GM03348 (cell line): Measurements from ENCODE around the gene COX19.
A peak's percentile ranks its signal among the peaks of the same experiment; 100 is the strongest.
"Not testable (repeated sequence)": the region's sequence is repeated elsewhere in the genome, so short reads cannot be mapped to it uniquely, and the experiment has no call there.

Experiments used
- DNase-seq: peaks from one replicate; pipeline ENCODE4 v3.0.0; 2012; ENCODE audit warnings: low spot score

Gene COX19

DNA sequence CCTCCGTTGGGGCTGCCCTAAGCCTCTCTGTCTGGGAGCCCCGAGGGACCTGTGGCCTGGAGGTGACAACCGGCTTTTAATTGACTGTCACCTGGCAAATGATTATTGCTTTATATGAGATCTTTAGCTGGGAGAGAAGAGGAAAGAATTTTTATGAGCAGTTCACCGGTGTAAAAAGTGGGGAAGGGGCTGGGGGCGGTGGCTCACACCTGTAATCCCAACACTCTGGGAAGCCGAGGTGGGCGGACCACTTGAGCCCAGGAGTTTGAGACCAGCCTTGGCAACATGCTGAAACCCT, 2.6 kb upstream of the COX19 start:
- no peak for DNase-seq

DNA sequence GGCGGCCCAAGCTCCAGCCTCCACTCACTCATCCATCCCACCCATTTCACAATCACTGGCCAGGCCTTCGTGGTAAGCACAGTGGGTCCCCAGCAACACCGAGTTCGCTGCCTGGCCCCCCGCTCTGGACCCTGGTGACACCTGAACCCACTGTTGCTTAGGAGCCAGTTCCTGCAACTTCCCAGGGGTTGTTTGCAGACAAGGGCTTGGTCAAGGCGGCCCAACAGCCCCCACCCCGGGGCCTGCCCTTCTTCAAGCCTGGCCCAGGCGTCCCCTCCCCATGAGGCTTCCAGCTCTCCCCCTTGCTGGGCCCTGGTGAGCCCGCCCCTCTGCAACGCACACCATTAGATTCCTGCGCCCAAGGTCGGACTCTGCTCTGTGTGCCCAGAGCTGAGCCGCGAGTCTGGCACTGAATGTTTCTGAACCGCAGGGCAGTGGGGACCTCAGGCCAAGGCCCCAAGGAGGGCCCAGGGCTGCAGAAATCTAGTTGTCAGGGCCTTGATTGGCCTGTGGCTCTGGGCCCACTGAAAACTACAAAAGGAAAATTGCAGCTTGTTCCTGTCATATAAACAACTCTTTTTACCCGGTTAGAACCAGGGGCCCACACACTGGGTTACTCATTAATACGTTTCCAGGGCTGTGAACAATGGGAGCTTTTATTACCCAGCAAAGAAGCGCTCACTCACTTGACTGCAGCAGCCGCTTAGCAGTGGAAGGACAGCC, 2.1 kb upstream of the COX19 start:
- no peak for DNase-seq

DNA sequence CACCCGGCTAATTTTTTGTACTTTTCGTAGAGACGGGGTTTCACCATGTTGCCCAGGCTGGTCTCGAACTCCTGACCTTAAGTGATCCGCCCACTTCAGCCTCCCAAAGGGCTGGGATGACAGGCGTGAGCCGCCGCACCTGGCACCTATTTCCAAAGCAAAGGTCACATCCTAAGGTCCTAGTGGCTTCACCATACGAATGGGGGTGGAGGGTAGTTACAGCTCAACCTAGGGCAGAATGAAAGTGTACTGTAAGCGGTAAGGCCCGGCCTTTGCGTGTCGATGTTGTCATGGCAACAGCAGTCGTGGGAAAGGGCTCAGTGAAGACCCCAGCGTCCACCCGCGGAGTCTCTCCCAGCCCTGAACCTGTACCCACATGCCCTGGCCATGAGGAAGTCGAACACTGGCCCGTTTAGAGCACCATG, 1.6 kb upstream of the COX19 start:
- DNase-seq: no peak

DNA sequence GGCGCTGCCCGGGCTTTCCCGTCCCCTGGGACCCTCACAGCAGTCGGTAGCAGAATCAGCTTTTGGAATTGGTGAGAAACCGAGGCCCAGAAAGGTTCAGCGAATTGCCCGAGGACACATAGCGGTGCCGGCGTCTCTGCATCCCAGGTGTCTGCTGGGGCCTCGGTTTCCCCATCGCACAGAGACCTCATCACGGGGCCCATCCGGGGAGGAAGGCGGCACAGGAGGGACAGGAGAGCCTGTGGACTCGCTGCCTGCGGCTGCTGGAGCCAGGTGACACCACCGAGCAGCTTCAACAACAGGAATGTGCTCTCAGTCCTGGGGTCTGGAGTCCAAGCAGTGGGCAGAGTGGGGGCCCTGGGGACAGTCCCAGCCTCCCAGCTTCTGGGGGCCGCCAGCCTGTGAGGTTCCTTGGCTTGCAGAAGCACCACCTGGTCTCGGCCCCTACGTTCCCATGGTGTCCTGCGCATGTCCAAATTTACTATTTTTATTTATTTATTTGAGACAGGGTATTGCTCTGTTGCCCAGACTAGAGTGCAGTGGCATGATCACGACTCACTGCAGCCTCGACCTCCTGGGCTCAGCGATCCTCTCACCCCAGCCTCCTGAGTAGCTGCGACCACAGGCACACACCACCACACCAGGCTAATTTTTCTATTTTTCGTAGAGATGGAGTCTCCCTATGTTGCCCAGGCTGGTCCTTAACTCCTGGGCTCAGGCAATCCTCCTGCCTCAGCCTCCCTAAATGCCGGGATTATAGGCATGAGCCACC, 539 bp upstream of the COX19 start:
- DNase-seq: no peak

DNA sequence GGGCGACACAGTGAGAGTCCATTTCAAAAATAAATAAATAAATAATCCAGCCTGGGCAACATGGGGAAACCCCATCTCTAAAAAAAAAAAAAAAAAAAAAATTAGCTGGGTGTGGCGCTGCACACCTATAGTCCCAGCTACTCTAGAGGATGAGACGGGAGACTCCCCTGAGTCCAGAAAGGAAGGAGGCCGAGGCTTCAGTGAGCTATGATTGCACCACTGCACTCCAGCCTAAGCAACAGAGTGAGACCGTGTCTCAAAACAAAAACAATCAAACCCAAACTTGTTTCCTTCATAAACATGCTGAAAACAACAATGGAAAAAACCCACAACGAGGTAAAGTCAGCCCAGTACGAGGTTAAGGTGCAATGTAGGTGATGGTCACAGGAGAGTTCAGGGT, 1.2 kb downstream of the COX19 start:
- DNase-seq: no peak

DNA sequence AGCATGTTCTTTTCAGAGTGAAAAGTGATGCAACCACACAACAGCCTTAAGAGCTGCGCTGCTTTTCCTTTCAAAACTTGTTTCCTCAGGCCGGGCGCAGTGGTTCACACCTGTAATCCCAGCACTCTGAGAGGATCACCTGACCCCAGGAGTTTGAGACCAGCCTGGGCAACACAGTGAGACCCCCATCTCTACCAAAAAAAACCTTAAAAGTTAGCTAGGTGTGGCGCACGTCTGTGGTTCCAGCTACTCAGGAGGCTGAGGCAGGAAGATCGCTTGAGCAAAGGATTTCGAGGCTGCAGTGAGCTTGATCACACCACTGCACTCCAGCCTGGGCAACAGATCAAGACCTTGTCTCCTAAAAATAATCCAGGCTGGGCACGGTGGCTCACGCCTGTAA, 2.0 kb downstream of the COX19 start:
- DNase-seq: no peak

DNA sequence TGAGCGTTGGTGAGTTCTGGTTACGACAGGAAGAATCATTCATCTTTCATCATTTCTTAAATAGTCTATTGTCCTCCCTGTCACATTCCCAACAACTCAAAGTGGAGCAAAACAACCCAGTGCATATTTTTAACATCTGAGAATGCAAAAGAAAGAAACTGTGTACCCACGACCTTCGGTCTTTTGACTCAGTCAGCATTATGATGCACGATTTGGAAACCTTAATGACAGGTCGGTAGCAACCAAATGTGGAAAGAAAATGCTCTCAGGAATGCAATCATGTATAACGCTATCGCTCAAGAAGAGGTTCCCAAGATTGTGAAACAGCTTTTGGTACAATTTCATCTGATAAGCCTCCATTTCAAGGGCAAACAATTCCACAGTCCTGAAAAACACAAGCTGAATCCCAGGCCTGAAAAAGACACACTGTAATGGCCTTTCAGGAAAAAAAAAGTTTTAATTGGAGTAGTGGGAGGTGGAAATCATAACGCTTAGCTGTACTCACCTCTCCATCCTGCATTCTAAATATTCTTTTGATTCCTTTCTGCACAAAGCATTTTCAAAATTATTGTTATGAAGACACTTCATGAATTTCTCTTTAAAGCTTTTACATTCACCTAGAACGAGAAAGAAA, 2.6 kb downstream of the COX19 start:
- no peak for DNase-seq

DNA sequence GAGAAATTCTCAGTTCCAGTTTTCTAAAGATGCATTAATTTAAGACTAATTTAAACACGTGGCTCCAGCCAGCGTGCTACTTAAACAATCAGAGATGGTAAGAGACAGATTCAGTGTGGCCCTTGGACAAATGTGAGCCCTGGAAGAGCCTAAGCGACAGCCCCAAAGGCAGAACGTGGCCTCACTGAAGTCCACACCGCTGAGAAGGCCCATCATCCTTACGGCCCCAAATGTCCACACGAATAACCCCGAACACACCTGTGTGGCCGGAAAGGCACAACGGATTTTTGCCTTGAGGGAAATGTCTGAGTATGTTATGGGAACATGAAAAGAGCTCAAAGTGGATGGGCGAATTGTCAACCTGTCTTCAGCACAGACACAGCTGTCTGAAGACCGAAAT, 3.2 kb downstream of the COX19 start:
- DNase-seq: no peak

DNA sequence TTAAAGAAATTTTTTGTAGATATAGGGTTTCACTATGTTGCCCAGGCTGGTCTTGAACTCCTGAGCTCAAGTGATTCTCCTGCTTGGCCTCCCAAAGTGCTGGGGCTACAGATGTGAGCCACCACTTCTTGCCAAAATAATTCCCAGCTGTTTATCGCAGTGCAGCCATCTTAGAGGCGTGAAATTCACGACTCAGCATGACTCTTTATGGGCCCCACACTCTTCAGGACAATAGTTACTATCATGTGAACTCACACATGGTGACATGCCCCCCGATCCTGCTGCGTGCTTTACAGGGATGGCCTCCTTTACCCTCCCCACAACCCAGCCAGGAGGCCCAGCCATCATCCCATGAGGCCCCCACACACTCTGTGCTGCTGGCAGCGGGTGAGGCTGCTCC, 4.6 kb downstream of the COX19 start:
- no peak for DNase-seq

DNA sequence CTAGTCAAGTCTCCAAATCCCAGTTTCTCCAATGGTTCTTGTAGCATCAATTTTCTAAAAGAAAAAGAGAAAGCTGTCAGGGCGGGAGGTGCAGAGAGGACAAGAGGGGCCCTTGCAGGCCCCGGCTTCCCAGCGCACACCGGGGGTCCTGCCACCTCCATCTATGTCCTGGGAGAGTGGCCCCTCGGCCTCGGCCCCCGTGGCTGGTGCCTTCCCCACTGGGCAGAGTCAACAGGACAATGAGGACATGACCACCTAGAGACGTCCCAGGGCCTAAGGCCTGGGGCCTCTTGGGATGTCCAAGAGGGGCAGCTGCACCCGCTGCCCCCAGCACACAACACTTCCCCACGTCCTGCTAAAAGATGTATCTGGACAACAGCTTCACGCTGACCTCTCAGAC, 5.9 kb downstream of the COX19 start:
- no peak for DNase-seq

DNA sequence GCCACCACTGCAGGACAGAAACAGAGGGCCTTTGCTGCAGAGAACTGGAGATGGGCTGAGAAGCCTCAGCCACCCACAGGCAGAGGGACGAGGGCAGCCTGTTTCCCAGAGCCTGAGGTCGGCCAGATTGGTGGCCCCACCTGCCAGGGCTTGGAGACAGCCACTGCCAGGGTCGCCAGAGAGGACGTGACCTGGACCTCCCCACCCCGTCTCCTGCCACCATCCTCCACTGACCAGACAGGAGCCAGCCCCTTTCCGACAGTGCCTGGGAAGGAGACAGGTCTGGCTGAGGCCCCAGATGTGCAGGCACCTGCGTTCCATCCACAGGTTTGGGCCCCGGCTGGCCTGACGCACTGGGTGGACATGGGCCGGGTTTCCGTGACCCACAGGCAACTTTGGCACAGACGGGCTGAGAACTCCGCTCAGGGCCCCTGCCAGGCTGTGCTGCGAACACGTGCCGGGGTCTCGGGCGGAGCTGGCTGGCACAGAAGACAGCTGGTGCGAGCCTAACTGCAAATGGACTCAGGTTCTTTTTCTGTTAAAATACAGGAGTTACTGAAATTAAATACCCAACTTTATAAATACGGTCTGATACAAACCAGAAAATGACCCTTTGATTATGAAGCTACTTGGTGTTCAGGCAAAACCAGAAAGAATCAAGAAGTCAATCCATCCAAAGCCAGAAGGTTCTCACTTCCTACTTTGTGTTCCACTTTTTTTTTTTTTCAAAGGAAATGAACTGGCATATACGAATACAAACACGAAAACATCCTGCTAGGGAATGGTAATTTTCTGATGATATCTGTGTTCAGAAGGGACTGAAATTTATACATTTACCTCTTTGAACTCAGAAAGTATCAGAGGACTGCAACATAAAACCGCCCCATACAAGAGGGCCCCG, 6.9 kb downstream of the COX19 start:
- DNase-seq: no peak

DNA sequence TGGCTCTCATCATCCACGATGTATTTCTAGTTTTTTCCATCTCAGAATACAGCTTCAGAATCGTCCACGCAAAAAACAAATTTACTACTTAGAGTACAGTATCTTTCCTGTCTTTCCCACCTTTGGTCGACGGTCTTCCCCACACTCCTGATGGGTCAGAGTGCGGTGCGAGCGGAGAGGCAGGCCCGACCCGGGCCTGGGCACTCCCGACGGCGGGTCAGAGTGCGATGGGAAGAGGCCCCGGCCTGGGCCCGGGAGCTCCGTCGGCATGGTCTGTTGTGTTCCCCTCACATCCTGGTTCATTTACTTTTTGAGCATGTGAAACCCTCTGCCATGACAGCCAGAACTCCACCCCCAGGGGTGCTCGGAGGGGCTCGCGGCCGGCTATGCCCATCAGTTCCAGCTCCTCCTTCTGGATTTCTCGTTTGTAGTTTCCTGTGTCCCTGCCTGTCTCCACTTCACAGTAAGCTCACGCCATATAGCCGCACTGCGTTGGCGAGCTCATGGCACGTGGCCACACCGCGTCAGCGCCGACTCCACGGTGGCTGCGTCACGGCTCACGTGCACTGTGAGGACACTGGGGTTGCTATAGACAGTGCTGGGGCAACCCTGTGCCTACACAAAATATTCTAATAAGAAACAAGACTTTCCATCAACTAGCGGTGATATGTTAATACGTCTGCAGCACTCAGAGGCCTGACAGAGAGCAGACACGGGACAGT, 7.8 kb downstream of the COX19 start:
- no peak for DNase-seq

DNA sequence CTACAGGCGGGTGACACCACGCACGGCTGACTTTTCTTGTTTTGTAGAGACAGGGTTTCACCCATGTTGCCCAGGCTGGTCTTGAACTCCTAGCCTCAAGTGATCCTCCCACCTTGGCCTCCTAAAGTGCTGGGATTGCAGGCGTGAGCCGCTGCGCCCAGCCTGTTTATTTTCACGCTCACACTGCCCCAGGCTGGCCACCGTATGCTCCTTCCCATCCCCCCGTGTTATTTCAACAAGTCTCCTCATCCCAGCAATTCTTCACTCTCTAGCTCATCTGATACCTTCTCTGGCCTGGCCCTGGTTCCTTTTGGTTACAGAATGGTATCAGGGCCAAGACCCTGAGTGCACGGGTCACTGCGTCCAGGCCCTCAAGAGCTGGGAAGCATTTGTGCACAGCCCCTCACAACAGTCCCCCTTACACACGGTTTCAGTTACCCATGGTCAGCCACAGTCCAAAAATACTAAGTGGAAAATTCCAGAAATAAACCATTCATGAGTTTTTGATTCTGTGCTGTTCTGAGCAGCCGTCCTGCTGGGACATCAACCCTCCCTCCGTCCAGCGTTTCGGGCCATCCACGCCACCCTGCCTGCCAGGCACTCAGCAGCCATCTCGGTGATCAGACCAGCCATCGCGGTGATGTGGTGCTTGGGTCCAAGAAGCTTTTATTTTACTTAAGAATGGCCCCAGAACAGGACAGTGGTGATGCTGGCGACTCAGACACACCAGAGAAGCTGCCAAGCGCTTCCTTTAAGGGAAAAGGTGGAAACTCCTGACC, 8.9 kb downstream of the COX19 start:
- no peak for DNase-seq

DNA sequence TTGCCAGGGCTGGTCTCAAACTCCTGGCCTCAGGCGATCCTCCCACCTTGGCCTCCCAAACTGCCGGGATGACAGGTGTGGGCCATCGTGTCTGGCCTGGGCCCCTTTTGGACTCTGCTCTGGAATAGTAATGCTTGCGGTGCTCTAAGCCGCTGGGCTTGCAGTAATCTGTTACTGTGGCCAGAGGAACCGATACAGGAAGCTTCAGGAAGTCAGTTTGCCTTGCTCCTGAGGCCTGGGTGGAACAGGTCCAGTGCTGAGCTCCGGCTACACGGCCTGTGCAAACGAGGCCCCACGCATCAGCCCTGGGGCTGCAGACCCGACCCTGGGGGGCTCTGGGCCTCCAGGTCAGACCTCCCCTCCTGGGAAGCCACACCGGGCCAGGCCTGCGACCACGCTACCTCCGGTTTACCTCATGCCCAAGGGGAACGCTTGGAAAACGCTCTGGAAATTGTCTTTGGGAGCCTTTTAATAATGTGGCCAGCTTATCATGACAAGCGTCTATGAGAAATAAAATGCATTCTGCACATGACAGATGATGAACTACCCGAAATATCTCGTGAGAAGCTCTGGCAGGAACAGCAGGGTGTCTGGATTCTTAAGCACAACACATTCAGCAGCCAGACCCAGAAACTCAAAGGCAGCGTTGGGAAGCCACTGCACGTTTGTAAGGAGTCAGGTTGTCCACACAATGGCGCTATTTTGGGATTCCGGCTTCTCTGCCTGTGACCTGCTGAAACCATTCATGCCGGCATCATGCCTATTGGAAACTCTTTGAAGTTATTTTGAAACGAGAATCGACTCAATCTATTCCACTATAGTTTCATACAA, 10.7 kb downstream of the COX19 start:
- peak; percentile 70 for DNase-seq

DNA sequence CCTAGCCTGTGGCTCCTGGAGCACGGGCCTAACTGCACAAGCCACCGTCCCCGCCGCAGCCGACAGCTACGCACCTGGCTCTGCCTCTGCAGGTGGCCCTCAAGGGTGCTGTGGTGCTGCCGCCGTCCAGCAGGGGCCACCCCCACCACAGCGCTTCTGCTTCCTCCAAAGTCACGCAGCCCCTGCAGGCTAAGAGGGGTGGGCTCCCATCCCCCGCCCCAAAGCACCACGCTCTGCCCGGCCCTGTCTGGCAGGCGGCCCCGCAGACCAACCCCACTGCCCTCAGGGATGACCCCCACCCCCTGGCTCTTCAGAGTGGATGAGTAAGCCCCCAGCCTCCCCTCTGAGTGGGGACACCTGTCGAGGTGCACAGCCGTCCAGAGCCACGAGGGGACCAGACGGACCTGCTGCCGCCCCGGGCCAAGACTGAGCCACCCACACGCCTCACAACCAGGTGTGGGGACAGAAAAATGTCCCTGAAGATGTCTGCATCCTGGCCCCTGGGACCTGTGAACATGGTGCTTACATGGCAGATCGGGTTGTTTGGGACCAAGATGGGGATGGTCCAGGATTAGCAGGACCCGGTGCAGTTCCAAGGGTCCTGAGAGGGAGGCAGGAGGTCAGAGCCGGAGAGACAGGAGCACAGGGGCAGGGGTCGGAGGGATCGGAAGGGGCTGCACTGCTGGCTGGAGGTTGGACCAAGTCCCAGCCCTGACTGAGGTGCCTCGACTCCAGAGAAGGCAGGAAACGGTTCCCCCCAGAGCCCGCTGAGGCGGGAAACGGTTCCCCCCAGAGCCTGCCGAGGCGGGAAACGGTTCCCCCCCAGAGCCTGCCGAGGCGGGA, 11.9 kb downstream of the COX19 start:
- no peak for DNase-seq

DNA sequence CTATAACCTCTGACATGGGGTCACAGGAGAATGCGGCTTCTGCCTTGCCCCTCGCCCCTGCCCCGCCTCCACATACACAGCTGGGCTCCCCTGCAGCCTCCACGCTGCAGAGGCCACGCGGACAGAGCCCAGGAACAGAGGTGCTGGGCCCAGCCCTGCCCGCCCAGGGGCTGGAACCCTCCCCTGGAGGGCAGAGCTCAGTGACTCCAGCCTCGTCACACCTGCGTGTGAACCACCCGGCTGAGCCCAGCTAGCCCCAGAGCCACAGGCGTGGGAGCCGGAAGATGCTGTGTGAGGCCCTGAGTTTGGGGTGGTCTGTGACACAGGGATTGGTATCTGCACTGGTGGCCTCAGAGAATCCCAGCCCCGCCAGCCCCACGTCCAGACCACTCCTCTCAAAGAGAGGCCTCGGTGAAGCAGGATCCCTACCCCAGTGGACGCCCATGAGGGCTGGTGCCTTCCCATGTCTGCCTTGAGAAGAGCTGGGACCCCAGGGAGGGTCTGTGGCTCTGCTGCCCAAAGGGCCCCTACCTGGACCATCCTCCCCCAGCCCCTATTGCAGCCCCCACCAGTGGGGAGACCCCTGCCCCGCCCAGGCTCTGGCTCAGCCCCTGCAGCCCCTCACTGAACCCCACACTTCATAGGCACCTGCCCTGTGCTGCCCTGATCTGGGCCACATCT, 12.8 kb downstream of the COX19 start:
- DNase-seq: no peak

DNA sequence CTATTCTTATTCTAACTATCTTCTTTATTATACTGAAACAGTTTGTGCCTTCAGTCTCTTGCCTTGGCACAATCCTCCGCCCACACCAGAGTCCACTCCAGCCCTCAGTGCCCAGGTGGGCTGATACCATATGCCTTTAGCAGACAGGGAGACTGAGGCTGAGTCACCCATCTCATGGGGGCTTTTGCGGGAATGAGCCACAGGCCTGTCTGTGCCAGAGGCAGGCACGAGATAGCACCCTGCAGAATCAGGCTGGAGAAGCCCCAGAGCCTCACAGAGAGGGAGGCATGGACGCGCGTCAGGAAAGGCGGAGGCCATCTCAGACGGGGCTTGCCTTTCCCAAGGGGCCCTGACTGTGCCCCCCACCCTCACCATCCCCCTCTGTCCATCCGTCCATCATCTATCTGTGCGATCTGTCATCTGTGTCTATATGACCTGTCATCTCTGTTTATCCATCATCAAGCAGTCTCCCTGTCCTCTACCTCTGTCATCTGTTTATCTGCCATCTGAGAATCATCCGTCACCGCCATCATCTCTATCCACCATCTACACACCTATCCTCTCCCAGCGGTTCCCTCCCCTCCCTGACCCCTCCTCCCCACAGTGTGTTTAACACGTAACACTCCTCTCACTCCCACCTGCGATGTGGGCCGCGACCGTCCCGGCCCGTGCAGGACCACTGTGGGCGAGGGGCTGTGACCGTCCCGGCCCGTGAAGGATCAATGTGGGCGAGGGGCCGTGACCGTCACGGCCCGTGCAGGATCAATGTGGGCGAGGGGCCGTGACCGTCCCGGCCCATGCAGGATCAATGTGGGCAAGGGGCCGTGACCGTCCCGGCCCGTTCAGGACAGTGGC, 13.6 kb downstream of the COX19 start:
- DNase-seq: no peak

DNA sequence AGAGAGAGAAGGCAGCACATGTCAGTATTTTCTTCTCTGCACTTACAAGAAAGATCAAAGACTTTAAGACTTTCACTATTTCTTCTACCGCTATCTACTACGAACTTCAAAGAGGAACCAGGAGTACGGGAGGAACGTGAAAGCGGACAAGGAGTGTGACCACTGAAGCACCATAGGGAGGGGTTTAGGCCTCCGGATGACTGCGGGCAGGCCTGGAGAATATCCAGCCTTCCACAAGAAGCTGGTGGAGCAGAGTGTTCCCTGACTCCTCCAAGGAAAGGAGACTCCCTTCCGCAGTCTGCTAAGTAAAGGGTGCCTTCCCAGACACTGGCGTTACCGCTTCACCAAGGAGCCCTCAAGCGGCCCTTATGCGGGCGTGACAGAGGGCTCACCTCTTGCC, 14.4 kb downstream of the COX19 start:
- DNase-seq: not testable (repeated sequence)
